Superior temporal gyrus (tissue), 1 donor: Measurements from ENCODE around the gene GPR142.

Source experiments
- DNase-seq: peaks from one replicate; pipeline ENCODE4 v3.0.0-alpha.2; 2016; ENCODE audit errors: extremely low spot score

Gene GPR142

DNA sequence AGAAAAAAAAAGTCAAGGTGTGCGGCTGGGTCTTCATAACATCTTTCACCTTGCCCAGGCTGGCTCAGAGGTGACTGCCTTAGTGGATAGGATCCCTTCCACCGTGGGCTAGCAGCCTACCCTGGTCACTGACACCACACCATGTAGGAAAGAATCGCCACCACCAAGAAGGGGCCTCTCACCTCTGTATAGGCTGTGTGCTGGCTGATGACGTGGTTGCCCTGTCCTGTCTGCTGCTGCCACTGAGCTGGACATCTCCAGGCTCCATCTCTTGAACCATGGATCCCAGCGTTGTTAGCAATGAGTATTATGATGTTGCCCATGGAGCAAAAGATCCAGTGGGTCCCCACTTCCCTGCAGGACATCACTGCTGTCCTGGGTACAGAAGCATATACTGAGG, at the start of gene GPR142:
Gene GPR142, plus strand, starts transcription at position 301 of the 400 bp plus-strand sequence. CDS start 2,035 bp downstream, outside the sequence.
- DNase-seq, result no peak

GRCh38 chr17:74318391-74318790, 48.9 kb upstream of the GPR142 start:
- DNase-seq, result no peak

- no peak for DNase-seq
Measured at GRCh38 chr17:74324521-74324920, 42.8 kb upstream of the GPR142 start.

- DNase-seq, result no peak
Measured at GRCh38 chr17:74325376-74325742, 41.9 kb upstream of the GPR142 start.

DNA sequence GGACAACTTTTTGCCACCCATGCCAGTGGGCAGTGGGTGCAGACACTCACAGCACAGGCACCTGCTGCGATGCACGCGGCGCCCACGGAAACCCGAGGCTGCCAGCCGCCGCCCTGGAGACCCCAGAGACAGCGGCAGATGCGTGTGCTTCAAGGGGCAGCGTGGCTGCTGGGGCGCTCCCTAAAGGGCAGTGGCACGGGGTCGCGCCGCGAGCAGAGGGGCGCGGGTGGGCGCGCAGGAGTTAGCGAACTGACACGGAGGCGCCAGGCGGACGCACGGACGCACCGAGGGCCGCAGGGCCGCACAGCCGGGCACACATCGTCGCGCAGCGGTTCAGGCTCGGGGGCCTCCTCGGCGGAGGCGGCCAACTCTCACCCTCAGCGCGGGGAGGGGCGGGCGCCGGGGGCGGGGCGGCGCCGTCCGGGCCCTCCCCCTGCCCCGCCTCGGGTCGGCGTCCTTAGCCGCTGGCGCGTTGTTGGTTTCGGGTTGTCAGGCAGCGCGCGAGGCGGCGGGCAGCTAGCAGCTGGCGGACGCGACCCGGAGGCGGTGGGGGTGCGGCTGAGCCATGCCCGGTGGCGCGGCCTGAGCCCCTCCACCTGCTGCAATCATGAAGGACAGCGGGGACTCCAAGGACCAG, 41.4 kb upstream of the GPR142 start, which contains the start of gene KIF19:
Gene KIF19, plus strand, starts transcription at position 484 of the 637 bp plus-strand sequence. Its CDS starts 124 bp downstream, at position 608.
- peak; percentile 26 for DNase-seq

GRCh38 chr17:74326506-74326905, 40.8 kb upstream of the GPR142 start:
- DNase-seq, result no peak

DNA sequence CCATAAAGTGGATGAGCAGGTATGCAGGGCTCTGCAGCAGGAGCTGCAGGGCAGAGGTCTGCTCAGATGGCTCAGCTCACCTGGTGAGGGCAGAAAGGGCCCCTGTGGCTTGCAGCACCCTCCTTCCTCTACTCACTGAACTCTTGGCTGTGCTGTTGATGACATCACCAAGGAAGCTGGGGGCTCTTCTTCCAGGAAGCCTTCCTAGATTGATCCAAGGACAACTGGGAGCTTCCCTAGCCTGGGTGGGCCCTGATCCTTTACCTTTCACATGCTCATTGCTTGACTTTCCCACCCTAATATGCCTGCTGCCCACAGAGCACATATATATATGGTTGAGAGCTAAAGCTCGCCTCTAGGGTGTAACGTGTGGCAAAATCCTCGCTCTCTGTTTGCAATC, 38.8 kb upstream of the GPR142 start:
- no peak for DNase-seq

DNA sequence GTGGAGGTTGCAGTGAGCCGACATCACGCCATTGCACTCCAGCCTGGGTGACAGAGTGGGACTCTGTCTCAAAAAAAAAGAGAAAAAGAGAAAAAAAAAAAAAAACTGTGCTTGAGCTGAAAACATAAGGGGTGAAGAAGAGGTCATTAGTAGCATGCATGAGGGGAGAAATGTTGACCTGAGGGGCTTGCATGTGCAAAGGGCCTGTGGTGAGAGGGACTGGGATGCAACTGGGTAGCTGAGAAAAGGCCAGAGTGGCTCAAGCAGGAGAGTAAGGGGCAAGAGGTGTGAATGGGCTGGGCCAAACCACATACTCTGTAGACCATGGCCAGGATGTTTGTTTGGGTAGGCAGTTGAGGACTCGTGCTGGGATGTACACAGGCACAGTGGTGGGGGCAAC, 37.9 kb upstream of the GPR142 start:
- no peak for DNase-seq

DNA sequence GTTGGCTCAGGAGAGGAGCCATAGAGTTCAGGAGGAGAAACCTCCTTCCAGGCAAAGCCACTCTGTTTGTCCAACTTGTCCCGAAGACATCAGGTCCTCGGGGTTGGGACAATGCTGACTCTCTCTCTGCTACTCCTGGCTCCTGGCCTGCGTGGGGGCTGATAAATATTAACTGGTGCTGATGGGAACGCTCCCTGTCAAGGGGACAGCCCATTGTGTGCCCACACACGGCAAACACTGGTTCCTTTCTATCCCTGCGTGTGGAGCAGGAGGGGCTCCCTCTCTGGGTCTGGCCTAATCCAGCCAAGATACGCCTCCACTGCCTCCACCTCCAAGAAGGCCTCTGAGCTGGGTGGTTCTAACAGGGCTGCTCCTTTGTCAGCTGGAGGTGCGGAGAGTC, 36.9 kb upstream of the GPR142 start:
- peak; percentile 71 for DNase-seq

DNA sequence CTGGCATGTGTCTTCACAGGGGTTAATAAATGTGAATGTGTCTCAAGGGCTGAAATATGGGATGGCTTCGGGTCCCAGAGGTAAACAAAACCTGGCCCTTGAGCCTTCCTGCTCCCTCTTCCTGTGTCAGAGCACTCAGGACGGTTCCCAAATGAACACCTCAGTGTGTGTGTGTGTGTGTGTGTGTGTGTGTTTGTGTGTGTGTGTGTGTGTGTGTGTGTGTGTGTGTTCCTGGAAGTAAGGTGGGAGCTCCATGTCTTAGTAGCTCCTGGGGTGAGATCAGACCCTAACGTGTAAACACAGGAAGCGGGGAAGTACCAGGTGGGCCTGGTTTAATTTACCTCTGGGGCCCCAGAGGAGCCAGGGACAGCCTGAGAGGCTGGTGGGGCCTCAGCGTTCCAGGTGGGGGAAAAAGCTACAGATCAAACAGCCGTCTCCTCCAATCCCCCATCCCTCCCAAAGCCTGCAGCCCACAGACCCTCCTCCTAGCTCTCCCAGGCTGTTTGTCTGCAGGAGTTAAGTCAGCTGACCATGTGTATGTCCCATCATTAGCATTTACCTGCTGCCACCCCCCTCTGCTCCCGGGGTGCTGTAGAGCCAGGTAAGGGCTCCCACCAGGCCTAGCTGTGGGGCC, 35.2 kb upstream of the GPR142 start:
- no peak for DNase-seq

DNA sequence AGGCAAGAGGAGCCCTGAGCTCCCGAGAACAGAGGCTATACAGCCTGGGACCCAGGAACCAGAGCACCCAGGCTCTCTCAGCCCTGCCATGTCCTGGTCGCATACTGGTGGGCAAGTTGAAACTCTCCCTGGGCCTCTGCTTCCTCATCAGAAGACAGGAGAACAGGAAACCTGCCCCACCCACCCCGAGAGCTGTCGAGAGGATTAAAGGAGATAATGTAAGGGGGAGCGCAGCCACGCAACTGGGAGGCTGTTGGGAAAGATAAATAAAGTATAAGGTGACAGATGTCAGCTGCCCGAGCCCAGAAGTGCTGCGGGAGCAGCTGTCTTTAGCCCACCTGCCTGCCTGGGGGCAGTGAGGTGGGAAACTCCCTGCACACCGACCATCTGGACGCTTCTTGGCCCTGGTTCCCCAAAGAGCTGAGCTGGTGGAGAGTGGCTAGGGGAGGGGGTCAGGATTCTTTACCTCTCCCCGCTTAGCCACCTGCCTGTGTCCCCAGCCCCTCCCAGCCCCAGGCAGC, 34.5 kb upstream of the GPR142 start:
- DNase-seq, result no peak

DNA sequence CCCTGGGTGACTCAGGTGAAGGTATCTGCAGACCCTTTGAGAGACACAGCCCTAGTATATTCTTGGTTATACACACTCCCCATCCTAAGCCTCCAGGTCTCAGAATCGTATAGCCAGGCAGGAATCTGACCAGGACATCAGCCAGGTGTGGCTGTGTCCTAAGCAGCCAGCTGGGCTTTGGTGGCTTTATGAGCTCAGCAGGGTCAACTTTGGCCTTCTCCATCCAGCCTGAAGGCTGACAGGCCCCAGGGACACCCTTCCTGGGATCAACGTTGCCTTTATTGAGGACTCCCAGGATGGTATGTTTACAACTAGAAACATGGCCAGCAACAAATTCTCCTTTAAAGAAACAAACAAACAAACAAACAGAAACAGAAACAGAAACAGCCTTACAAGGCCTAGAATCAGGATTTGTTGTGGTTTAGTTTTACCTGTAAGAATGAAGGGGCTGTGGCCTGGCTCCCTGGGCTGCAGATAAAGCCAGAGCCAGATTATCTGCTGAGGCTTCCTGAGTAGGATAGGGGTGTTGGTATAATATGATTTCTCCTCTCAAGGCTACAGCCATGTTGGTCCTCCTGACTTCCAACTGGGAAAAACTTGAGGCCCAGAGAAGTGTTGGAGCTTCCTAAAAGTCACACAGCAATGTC, 32.8 kb upstream of the GPR142 start:
- DNase-seq, result no peak

- DNase-seq, result no peak
Measured at GRCh38 chr17:74335529-74336062, 31.7 kb upstream of the GPR142 start.

DNA sequence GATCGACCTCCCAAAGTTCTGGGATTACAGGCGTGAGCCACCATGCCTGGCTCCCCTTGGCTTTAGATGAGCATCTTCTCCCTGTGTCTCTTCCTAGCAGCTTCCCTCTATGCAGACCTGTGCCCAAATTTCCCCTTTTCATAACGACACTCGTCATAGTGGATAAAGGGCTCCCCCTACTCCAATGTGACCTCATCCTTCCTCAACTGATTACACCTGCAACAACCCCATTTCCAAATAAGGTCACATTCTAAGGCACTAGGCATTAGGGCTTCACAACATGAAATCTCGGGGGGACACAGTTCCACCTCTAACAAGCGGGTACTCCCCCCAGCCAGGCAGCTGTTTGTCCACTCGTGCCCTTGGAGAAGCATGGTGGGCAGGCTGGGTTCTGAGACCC, 31.0 kb upstream of the GPR142 start:
- no peak for DNase-seq

DNA sequence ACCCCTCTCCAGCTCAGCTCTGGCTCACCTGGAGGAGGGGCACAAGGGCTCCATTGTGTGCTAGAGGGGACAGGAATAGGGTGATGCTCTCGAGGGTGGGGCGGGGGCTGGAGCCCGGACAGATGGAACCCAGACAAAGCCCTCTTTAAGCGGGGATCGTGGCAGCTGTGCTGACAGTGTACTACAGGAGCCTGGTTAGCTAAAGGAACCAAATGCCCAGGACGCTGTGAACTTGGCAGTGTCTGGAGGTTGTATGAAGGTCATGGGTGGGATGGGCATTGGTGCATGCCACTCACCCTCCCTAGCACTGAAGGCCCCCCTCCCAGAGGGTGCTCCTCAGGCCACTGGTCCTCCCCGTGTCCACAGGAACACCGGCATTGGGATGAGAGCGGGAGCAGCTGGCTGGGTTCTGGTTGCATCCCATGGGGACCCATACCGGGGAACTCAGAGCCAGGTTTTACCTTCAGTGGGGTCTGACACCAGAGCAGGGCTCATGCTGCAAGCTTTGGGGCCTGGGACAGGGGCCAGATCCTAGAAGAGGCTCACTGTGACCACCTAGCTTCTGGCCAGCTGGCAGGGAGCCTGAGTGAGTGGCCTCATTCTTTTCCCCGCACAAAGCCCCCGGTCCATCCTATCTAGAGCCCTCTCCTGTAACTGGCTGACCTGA, 29.3 kb upstream of the GPR142 start:
- peak; percentile 79 for DNase-seq

DNA sequence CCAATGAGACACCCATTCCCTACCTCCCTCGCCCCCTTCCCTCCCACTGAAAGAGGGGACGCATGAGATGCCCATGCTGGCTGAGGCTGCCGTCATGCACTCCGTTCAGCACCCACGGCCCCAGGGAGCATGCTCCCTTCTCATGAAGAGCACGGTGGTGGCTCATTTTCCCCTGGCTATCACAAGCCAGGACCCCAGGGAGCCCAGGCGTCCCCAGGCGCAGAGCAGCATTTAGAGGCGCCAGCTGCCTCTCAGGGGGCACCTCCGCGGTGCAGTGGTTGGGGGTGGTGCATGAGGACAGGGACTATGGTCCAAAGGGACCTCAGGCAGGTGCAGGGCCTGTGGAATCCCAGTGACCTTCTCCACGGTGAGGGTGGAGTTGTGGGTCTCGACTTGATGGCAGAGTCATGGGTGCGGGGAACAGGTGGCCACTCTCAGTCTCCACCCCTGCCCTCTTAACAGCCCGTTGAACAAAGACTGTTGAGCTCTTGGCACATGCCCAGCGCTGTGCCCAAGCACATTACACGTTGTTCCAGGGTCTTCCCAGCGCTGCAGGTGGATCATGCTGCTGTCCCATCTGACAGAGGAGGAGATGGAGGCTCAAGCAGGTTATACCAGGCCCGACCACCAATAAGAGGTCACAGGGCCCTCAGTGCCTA, 27.6 kb upstream of the GPR142 start:
- no peak for DNase-seq

DNA sequence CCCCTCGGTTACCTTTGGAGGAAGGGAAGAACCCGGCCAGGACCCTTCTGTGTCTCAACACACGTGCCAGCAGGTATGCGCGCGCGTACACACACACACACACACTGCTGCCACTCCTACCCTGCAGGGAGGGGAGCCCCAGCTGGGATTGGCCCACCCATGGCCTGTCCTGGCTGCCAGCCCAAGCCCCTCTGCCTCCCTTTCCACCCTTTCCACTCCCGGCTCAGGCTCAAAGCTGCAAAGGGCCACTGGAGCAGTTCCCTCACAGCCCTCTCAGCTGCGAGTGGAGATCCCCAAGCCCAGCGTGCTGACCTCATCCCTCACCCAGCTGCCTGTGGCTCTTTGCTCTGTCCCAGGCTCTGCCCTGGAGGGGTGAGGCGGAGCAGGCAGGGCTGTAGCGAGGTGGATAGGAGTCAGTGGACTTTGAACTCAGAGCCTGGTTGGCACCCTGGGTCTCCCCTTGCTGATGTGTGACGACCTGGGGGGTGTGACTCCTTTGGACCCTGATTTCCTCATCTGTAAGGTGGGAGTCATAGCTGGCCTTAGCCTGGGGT, 26.8 kb upstream of the GPR142 start:
- DNase-seq, result peak; percentile 70

DNA sequence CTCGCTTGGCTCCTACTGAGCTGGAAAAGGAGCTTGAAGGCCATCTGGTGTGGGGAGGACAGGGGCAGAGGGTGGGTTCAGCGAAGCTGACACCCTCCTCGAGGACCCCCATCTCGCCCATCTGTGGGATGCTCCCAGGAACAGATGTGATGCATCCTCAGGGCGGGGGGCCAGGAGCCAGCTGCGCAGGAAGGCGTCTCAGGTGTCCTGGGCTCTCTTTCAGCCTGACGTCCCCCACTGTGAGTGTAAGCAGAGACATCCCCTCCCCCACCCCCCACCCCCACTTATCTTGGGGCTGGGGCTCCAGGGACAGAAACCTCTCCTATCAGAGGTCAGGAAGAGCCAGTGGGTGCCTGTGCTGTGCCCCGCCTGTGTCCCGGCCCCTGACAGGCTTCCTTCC, 25.1 kb upstream of the GPR142 start:
- no peak for DNase-seq

GRCh38 chr17:74343121-74343520, 24.2 kb upstream of the GPR142 start:
- DNase-seq, result no peak

DNA sequence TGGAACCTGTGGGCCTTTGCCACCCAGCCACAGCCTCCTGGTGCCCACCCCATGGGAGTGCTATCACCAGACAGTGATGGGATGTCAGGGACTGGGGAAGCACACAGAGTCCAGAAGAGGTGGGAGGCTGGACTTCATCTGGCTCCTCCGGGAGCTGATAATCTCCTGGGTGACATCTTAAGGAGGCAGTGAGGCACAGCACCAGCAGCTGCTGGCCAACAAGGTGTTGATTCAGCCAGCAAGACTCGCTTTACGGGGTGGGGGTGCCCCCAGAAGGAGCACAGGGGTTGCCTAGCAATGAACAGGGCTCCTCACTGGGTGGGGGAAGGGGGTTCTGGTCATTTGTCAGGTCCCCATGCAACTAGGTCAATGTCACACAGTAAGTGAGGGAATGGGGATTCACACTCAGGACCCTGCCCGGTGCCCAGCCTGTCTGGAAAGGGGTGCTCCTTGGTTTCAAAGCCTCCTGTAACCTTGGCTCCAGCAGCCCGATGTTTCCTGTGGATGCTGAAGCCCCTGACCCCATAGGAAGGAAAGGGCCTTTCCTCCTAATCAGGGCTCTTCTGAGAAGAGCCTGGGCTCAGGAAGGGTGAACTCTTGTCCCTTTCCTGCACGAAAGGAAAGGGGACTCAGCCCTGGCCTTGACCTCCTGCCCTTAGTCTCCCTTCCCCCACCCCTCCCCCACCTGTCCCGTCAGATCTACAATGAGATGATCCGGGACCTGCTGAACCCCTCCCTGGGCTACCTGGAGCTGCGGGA, 23.6 kb upstream of the GPR142 start:
- no peak for DNase-seq
